ENCODE results near the gene KCNA2. TPM values are rescaled to one million over a fixed set of nuclear protein-coding genes. Genes with fewer than 3 reads are reported as not detected.

Gene KCNA2
- total RNA-seq, 1 donor from 2014 or later = 0.51 TPM

DNA sequence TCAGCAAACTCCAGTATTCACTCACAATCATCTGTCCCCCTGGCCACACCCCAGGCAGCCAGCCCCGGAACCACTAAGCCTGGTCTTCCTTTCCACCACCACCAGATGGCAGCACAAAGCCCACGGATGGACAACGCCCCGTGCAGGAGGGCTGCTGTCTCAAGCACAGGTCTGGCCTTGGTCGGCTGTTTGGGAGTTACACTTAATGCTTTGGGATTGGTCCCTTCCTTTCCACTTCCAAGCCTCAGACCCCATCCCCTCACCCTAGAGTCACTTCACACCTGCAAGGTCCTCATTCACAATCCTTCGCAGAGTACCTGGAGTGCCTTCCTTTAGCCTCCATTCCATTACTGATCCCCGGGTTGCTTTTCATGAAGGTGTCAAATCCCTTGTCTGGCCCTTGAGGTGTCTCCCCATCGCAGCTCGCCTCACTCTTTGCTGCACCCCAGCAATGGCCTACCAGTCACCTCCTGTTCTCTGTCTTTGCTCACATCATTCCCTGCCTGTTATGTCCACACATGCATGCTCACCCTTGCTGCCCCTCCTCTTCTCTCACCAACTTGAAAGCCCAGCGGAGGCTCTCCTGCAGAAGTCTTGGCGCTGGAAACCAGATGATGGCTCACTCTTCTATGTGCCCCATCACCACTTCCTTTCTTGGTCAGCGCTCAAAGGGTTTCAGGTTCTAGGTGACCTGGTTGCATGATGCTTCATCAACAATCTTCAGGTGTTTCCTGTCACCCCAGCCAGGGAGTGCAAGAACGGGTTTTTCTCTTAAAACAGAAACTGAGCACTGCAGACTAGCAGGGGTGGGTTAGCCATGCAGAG, 24.9 kb upstream of the KCNA2 start:
- peak; percentile 89 for DNase-seq (ENCODE audit: low spot score)
- intact Hi-C loops (cut with DNase I) = loop anchor here (1.0 to 2.0 kb wide), 2 partner anchors 133 to 150 kb away; no protein-coding TSS in a partner anchor

DNA sequence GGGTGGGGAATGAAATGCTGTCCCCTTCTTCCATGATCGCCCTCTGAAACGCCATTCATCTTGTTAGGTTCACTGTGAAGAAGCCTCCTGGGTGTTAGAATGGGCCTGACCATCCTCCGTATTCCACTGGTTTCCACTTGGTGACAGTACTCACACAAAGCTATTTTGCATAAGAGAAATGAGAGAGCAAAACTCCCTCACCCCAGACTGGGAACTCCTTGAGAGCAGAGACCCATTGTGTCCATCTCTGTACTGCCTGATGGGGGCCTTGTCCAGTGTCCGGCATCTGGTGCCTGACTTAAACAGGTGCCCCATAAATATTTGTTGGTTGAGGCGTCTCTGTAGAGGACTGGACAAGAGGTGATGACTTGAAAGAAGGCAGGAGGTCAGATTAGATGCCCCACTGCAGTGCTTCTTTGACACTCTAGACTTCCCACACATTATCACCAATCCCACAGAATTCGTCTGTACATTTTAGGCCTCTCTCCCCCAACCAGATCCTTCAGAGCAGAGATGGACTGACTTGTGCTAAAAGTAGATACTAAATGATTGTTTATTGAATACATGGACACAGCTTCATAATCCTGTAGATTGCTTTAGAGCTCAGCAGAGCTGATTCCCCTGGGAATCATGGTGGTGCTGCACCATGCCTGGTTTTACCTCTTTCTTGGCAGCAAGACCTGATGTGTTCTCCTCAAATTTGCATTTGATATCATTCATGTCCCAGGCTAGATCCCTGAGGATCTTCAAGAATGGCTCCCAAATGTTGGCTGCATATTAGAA, 22.4 kb upstream of the KCNA2 start:
- intact Hi-C loops (cut with DNase I) = no loop called here
- DNase-seq (ENCODE audit: low spot score) = no peak

GRCh38 chr1:110627764-110628163, 21.6 kb upstream of the KCNA2 start:
- DNase-seq (ENCODE audit: low spot score) = no peak
- intact Hi-C loops (cut with DNase I) = no loop called here

GRCh38 chr1:110626889-110627288, 20.7 kb upstream of the KCNA2 start:
- intact Hi-C loops (cut with DNase I) = no loop called here

DNA sequence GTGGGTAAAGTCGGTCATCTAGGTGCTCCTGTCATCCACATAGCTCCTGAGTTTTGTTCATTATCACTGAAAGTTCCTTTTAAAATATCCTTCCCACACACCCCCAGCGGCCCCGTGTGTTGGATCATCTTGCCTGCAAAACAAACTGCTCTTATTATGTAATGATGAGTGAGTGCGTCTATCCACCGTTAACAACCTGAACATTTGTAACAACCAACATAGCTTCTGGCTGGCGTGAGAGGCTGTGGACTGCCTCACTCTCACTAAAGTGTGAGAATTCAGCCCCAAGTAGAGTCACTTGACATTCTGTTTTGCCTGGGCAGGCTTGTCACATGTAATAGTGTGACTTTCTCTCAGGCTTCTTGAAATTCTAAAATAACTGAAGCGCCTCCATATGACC, 14.5 kb upstream of the KCNA2 start:
- intact Hi-C loops (cut with DNase I) = no loop called here
- DNase-seq (ENCODE audit: low spot score) = no peak

More at GRCh38 chr1:110626889-110627288, 20.7 kb upstream of the KCNA2 start:
- no peak for DNase-seq (ENCODE audit: low spot score)

GRCh38 chr1:110620250-110620615, 14.1 kb upstream of the KCNA2 start:
- no peak for DNase-seq (ENCODE audit: low spot score)
- intact Hi-C loops (cut with DNase I) = no loop called here

DNA sequence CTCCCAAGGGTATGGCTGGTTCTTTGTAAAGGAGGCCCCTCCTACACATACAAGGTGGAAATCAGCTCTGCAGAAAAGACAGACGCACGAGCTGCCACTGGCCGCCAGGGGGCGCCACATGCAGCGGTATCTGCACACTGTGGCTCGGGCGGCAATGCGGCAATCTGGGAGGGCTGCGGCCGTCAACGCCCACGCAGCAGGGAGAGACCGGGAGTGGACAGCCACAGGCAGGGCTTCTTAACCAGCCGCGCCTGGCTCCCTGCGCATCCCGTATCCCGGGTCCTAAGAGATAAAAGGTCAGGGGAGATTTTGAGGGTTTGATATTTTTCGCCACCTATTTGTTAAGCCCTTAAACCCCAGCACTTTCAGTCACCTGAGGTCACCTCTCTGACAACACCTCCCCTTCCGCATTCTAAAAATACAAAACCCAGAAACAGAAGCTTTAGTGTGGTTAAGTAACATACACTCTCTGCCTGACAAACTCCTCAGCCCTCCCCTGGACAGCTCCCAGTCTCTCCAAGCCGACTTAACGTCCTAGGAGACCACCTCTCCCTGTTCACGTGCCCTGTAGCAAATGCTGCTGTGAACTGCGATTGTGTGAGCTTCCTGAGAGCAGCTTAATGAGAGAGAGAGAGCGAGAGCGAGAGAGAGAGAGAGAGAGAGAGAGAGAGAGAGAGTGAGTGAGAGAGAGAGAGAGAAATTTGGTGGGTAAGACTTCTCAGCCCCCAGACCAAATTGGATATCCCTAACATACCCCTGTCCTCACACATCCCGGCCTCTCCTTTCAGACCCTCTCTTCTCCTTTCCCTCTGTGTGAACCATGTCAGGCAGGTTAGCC, 13.5 kb upstream of the KCNA2 start:
- intact Hi-C loops (cut with DNase I) = loop anchor here (5.0 to 10.0 kb wide), 2 partner anchors 163 to 415 kb away; no protein-coding TSS in a partner anchor
- DNase-seq (ENCODE audit: low spot score) = peak; percentile 88

DNA sequence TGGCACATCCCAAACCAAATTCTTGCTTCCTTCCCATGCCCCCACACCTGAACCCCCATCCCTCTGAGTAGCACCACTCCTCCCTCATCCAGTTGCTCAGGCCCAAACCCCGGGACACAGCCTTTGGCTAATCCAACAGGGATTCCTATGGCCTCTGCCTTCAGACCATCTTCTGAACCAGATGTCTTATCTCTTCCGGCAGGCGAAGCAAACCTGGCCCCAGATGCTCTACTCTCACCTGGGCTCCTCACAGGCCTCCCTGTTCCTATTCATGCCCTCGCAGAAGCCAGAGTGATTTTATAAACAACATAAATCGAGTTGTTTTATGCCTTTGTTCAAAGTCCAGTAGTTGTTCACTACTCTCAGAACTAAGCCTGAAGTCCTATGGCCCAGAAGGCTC, 12.5 kb upstream of the KCNA2 start:
- DNase-seq (ENCODE audit: low spot score) = no peak
- intact Hi-C loops (cut with DNase I) = loop anchor here (5.0 to 10.0 kb wide), 2 partner anchors 164 to 414 kb away; no protein-coding TSS in a partner anchor

- no peak for DNase-seq (ENCODE audit: low spot score)
- intact Hi-C loops (cut with DNase I) = loop anchor here (5.0 to 10.0 kb wide), 2 partner anchors 165 to 413 kb away; no protein-coding TSS in a partner anchor
Measured at GRCh38 chr1:110617589-110617988, 11.4 kb upstream of the KCNA2 start.

GRCh38 chr1:110617116-110617515, 11.0 kb upstream of the KCNA2 start:
- intact Hi-C loops (cut with DNase I) = loop anchor here (5.0 to 10.0 kb wide), 2 partner anchors 165 to 412 kb away; no protein-coding TSS in a partner anchor
- no peak for DNase-seq (ENCODE audit: low spot score)

DNA sequence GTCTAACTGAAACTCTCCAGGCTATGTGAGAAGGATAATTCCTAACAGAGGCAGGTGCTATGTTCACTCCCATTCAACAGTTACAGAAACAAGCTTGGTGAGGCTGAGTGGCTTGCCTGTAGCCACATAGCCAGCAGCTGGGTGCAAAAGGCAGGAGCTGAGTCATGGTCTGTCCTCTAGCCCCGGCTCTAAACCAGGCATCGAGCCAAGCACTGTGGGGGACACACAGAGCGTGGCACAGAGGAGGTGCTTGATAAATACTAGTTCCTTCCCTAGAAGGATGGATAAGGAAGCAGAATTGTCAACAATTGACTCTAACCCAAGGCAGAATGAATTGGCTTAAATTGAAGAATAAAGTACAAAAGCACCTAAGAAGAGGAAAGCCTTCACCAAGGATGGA, 10.4 kb upstream of the KCNA2 start:
- DNase-seq (ENCODE audit: low spot score) = no peak
- intact Hi-C loops (cut with DNase I) = loop anchor here (5.0 to 10.0 kb wide), 2 partner anchors 166 to 412 kb away; no protein-coding TSS in a partner anchor

DNA sequence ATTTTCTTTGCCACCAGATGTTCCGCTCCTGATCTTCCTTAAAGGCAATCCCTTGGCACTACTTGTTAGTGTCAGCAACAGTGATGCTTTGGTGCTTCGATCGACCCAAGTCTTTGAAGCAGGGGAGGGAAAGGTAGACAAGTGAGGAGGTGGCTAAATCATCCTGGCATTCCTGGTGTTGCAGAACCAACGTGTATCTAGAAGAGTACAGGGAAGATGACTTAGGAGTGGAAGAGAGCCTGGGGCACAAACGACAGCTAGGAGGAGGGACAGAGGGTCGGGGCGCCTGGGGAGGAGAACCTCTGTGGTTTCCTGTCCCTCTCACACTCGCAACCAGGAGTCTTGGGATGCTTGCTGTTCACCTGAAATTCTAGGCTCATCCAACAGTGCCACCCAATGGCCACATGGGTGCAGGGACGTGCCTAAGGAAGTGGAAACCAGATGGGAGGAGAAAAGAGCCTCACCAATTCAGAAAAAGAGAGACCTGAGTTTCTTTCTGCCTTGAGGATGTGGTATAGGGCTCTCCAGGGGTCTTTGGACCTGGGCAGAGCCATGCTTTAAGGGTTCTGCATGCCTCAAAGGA, 9.5 kb upstream of the KCNA2 start:
- DNase-seq (ENCODE audit: low spot score) = no peak
- intact Hi-C loops (cut with DNase I) = loop anchor here (1.0 to 10.0 kb wide), 4 partner anchors 61 to 411 kb away; no protein-coding TSS in a partner anchor

- DNase-seq (ENCODE audit: low spot score) = no peak
- intact Hi-C loops (cut with DNase I) = loop anchor here (10.0 kb wide), 1 partner anchor 407 kb away; no protein-coding TSS in a partner anchor
Measured at GRCh38 chr1:110612060-110612745, 6.0 kb upstream of the KCNA2 start.

DNA sequence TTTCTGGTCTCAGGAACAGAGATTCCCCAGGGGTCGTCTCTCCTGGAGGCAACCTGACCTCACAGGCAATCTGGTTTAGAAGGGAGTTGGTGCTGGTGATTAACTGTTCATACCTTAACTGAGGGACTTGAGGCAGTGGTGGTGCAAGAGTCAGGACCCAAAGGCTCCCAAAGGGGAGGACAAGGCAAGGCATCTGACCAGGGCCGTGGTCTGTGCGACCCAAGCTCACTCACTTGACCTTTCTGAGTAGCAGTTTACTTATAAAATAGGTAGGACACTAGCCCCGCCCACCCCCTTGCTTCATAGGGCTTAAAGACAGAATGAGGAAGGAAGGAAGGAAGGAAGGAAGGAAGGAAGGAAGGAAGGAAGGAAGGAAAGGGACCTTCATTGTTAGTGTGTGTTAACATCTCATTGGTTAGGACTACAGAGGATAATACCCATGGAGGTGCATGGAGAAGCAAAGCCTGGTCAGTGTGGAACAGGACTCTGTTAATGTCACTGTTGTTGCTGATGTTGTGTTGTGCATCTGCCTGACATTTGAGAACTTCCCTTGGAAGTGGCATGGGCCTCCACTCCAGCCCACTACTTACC, 4.6 kb upstream of the KCNA2 start:
- intact Hi-C loops (cut with DNase I) = loop anchor here (10.0 kb wide), 1 partner anchor 406 kb away; no protein-coding TSS in a partner anchor
- DNase-seq (ENCODE audit: low spot score) = peak; percentile 14

GRCh38 chr1:110610084-110610483, 3.9 kb upstream of the KCNA2 start:
- intact Hi-C loops (cut with DNase I) = loop anchor here (10.0 kb wide), 1 partner anchor 405 kb away; no protein-coding TSS in a partner anchor
- peak; percentile 31 for DNase-seq (ENCODE audit: low spot score)

- DNase-seq (ENCODE audit: low spot score) = peak; percentile 49
- intact Hi-C loops (cut with DNase I) = no loop called here
Measured at GRCh38 chr1:110608247-110608646, 2.1 kb upstream of the KCNA2 start.

GRCh38 chr1:110607536-110608230, 1.5 kb upstream of the KCNA2 start:
- DNase-seq (ENCODE audit: low spot score) = peak; percentile 59
- intact Hi-C loops (cut with DNase I) = no loop called here
